Measurements from ENCODE around the gene APCDD1. TPM values are rescaled to one million over a fixed set of nuclear protein-coding genes. Genes with fewer than 3 reads are reported as not detected.

APCDD1 gene
- polyA plus RNA-seq, 1 of the 3 experiments (the other 2 are of a cell fraction): 0.02 TPM

DNA sequence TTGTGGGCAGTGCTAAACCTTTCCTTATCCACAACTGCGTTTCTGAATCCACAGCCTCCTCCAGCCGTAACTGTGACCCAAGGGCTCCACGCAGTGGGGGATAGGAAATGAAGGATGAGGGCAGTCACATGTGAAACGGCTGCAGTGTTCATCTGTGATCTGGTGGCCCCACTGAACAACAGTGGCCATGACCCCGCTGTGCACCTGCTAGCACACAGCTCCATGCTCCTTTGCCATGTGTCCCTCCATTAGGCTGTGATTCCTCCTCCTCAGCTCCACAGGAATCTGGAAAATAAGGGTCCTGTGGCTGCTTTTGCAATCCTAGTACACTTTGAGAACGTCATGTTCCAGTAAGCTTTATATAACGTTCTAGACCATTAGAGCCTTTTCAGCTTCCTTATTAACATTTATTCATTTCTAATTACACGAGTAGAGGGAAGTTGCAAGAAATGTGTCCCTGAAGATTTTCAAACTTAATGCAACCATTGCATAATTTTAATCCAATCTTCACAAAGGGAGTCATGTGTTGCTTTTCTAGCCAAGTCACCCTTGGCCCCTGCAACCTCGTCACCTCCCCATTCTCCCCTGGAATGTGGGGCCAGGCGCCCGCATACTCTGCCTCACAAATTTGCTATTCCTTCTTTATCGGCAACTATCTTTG lies 64.3 kb downstream of the APCDD1 start:
- no peaks in the 10 kb centered on the region for H4K20me1 ChIP-seq (ENCODE audit: insufficient read depth)
- H2AFZ ChIP-seq (ENCODE audit: low read depth): no peak overlapping the region
- CTCF ChIA-PET: interaction anchor here (0.9 to 6.6 kb wide), 29 partner anchors 9 to 553 kb away, joined by 3 to 210 read pairs (median 5); no protein-coding TSS in a partner anchor
- H3F3A ChIP-seq (replicated peaks; ENCODE audit: insufficient read depth): no peaks in the 10 kb centered on the region
- H3K79me2 ChIP-seq (ENCODE audit: insufficient read depth): no peaks in the 10 kb centered on the region
- H3K9ac ChIP-seq: no peak overlapping the region
- TF ChIP-seq YY1 (IDR thresholded peaks at IDR 0.05; ENCODE audit: low read depth) (no peak), TEAD4 (IDR thresholded peaks at IDR 0.05; ENCODE audit: borderline replicate concordance, insufficient read depth) (no peak), SMC3 (IDR thresholded peaks at IDR 0.05; ENCODE audit: low read depth, low read length) (peak; percentile 57), GATA2 (CRISPR knock-in tag; IDR thresholded peaks at IDR 0.05) (no peak), FOXM1 (IDR thresholded peaks at IDR 0.05; ENCODE audit: low read depth) (no peak), GABPA (IDR thresholded peaks at IDR 0.05; ENCODE audit: low read depth) (no peak), FOXJ3 (CRISPR knock-in tag; IDR thresholded peaks at IDR 0.05) (no peak), RAD21 (IDR thresholded peaks at IDR 0.05; ENCODE audit: low read length) (peak; percentile 72), TCF12 (IDR thresholded peaks at IDR 0.05) (no peak), RXRA (IDR thresholded peaks at IDR 0.05; ENCODE audit: borderline replicate concordance, low read depth) (no peak), SIN3A (IDR thresholded peaks at IDR 0.05; ENCODE audit: borderline replicate concordance, low read depth, low read length) (no peak)
- TF ChIP-seq, protein P1, sequence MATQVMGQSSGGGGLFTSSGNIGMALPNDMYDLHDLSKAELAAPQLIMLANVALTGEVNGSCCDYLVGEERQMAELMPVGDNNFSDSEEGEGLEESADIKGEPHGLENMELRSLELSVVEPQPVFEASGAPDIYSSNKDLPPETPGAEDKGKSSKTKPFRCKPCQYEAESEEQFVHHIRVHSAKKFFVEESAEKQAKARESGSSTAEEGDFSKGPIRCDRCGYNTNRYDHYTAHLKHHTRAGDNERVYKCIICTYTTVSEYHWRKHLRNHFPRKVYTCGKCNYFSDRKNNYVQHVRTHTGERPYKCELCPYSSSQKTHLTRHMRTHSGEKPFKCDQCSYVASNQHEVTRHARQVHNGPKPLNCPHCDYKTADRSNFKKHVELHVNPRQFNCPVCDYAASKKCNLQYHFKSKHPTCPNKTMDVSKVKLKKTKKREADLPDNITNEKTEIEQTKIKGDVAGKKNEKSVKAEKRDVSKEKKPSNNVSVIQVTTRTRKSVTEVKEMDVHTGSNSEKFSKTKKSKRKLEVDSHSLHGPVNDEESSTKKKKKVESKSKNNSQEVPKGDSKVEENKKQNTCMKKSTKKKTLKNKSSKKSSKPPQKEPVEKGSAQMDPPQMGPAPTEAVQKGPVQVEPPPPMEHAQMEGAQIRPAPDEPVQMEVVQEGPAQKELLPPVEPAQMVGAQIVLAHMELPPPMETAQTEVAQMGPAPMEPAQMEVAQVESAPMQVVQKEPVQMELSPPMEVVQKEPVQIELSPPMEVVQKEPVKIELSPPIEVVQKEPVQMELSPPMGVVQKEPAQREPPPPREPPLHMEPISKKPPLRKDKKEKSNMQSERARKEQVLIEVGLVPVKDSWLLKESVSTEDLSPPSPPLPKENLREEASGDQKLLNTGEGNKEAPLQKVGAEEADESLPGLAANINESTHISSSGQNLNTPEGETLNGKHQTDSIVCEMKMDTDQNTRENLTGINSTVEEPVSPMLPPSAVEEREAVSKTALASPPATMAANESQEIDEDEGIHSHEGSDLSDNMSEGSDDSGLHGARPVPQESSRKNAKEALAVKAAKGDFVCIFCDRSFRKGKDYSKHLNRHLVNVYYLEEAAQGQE (IDR thresholded peaks at IDR 0.05; ENCODE audit: low read depth, low read length): no peak
- TF ChIP-seq, protein P2, sequence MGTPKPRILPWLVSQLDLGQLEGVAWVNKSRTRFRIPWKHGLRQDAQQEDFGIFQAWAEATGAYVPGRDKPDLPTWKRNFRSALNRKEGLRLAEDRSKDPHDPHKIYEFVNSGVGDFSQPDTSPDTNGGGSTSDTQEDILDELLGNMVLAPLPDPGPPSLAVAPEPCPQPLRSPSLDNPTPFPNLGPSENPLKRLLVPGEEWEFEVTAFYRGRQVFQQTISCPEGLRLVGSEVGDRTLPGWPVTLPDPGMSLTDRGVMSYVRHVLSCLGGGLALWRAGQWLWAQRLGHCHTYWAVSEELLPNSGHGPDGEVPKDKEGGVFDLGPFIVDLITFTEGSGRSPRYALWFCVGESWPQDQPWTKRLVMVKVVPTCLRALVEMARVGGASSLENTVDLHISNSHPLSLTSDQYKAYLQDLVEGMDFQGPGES (IDR thresholded peaks at IDR 0.05; ENCODE audit: low read depth, low read length): no peak
- TF ChIP-seq, protein P3, sequence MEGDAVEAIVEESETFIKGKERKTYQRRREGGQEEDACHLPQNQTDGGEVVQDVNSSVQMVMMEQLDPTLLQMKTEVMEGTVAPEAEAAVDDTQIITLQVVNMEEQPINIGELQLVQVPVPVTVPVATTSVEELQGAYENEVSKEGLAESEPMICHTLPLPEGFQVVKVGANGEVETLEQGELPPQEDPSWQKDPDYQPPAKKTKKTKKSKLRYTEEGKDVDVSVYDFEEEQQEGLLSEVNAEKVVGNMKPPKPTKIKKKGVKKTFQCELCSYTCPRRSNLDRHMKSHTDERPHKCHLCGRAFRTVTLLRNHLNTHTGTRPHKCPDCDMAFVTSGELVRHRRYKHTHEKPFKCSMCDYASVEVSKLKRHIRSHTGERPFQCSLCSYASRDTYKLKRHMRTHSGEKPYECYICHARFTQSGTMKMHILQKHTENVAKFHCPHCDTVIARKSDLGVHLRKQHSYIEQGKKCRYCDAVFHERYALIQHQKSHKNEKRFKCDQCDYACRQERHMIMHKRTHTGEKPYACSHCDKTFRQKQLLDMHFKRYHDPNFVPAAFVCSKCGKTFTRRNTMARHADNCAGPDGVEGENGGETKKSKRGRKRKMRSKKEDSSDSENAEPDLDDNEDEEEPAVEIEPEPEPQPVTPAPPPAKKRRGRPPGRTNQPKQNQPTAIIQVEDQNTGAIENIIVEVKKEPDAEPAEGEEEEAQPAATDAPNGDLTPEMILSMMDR (IDR thresholded peaks at IDR 0.05): 0 out of 2 replicates have a peak, but pooled peaks have one; percentile 7
- TF ChIP-seq, protein P4, sequence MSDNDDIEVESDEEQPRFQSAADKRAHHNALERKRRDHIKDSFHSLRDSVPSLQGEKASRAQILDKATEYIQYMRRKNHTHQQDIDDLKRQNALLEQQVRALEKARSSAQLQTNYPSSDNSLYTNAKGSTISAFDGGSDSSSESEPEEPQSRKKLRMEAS (IDR thresholded peaks at IDR 0.05; ENCODE audit: low read depth): no peak
- H3K4me3 ChIP-seq (ENCODE audit: low read depth in 2 of 2, low read length in 1 of 2): no peak overlapping the region
- no peaks in the 10 kb centered on the region for H3K36me3 ChIP-seq (replicated peaks in 1 of 2; ENCODE audit: control insufficient read depth in 1 of 2, insufficient read depth in 2 of 2, low read length in 1 of 2)
- H3K27ac ChIP-seq (ENCODE audit: low read depth in 2 of 2, low read length in 1 of 2): no peak overlapping the region
- POLR2A ChIA-PET: no interaction called here
- H3K9me2 ChIP-seq: no peaks in the 10 kb centered on the region
- 50% methylated on average over 11 of the region's 12 CpGs for WGBS (ENCODE audit: low lambda C conversion rate)
- no peaks in the 10 kb centered on the region for H3K9me3 ChIP-seq
- no peaks in the 10 kb centered on the region; the same call in none of the 2 replicates for H3K27me3 ChIP-seq (ENCODE audit: insufficient read depth)
- peak; percentile 65 for DNase-seq
- no peak overlapping the region for H3K4me2 ChIP-seq
- H3K4me1 ChIP-seq (ENCODE audit: control insufficient read depth in 1 of 2, insufficient read depth in 2 of 2, low read depth in 1 of 2, low read length in 1 of 2): peaks cover 0 to 17% of the 10 kb centered on the region in 2 experiments; a peak in 3 of 4 replicates
